BLaER1 (cell line): Measurements from ENCODE around the gene SH3D19.
"Not testable (repeated sequence)": the region's sequence is repeated elsewhere in the genome, so short reads cannot be mapped to it uniquely, and the experiment has no call there.

ENCODE experiments used
- H3K27ac ChIP-seq: shearing (Covaris generic); formaldehyde crosslinking; 2 replicates; pipeline ENCODE4 v1.8.1; 2022
- H3K27me3 ChIP-seq: shearing (Covaris generic); formaldehyde crosslinking; 2 replicates; pipeline ENCODE4 v1.8.1; 2022
- H3K36me3 ChIP-seq: shearing (Covaris generic); formaldehyde crosslinking; 2 replicates; pipeline ENCODE4 v1.8.1; 2022
- H3K4me1 ChIP-seq: shearing (Covaris generic); formaldehyde crosslinking; 2 replicates; pipeline ENCODE4 v1.8.1; 2022
- H3K4me2 ChIP-seq: shearing (Covaris generic); formaldehyde crosslinking; 2 replicates; pipeline ENCODE4 v1.8.1; 2022
- H3K4me3 ChIP-seq: shearing (Covaris generic); formaldehyde crosslinking; 2 replicates; pipeline ENCODE4 v1.8.1; 2022
- H3K9ac ChIP-seq: shearing (Covaris generic); formaldehyde crosslinking; 2 replicates; pipeline ENCODE4 v1.8.1; 2022
- H3K9me3 ChIP-seq: shearing (Covaris generic); formaldehyde crosslinking; 2 replicates; pipeline ENCODE4 v1.8.1; 2022
- H4K20me1 ChIP-seq: shearing (Covaris generic); formaldehyde crosslinking; 2 replicates; pipeline ENCODE4 v1.8.1; 2022
- Cebpa-rat ChIP-seq: shearing (Covaris generic); IDR thresholded peaks from 2 replicates; pipeline ENCODE4 v1.8.1; 2022

Gene SH3D19

DNA sequence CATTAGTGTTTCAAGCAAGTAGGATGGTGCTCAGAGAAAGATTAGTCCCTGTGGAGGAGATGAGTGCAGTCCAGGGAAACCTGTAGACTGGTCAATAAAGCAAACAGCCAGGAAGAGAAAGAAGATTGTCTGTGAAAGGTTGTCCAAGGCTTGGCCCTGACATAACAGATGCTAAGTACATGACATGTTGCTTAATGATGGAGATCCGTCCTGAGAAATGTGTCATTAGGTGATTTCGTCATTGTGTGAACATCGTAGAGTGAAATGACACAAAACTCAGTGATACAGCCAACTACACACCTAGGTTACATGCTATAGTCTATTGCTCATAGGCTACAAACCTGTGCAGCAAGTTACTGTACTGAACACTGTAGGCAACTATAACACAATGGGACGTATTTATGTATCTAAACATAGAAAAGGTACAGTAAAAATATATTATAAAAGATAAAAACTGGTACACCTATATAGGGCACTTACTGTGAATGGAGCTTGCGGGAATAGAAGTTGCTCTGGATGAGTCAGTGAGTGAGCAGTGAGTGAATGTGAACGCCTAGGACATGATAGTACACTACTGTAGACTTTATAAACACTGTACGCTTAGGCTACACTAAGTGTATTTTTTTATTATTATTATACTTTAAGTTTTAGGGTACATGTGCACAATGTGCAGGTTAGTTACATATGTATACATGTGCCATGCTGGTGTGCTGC lies 57.4 kb downstream of the SH3D19 start:
- no peaks in the 10 kb centered on the region for H4K20me1 ChIP-seq
- no peak overlapping the region for H3K4me3 ChIP-seq
- H3K27me3 ChIP-seq: no peaks in the 10 kb centered on the region
- no peak for TF ChIP-seq Cebpa-rat
- no peak overlapping the region for H3K27ac ChIP-seq
- H3K4me1 ChIP-seq: no peaks in the 10 kb centered on the region
- H3K9ac ChIP-seq: no peak overlapping the region
- peaks cover 6% of the 10 kb centered on the region; the same call in 1 of the 2 replicates for H3K9me3 ChIP-seq
- H3K4me2 ChIP-seq: no peak overlapping the region
- no peaks in the 10 kb centered on the region for H3K36me3 ChIP-seq

DNA sequence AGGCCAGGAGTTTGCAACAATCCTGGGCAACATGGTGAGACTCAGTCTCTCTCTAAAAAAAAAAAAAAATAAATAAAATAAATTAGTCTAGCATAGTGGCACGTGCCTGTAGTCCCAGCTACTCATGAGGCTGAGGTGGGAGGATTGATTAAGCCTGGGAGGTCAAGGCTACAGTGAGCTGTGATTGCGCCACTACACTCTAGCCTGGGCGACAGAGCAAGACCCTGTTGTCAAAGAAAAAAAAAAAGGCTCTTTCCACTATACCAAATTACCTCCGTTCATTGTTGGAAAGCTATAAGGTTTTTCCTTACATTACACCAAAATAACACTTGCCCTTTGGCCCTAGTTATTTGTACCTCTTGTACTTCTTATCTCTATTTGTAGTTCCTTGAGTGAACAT lies 58.3 kb downstream of the SH3D19 start:
- Histone ChIP-seq H3K4me3 (no peak overlapping the region), H3K36me3 (no peaks in the 10 kb centered on the region), H4K20me1 (no peaks in the 10 kb centered on the region), H3K9ac (no peak overlapping the region), H3K9me3 (peaks cover 6% of the 10 kb centered on the region; the same call in 1 of the 2 replicates), H3K4me1 (no peaks in the 10 kb centered on the region), H3K27me3 (no peaks in the 10 kb centered on the region), H3K27ac (no peak overlapping the region), H3K4me2 (no peak overlapping the region)
- no peak for TF ChIP-seq Cebpa-rat

DNA sequence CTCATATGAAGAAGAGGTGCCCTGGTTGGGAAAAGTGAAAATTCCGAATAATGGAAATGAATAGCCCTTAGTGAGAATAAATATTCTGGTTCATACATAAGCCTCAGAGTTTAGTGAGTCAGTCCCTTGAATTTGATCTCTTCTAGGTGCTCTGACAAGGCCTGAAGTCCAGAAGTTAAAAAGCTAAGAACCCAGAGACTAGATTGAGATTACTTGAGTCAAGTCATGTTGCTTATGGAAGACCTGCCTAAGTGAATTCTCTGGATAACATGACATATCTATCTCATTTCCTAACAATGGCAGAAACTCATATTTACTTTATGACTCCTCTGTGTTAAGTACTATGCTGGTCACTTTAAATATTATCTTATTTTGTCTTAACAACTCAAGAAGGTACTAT lies 58.9 kb downstream of the SH3D19 start:
- H3K36me3 ChIP-seq: no peaks in the 10 kb centered on the region
- no peak overlapping the region for H3K27ac ChIP-seq

DNA sequence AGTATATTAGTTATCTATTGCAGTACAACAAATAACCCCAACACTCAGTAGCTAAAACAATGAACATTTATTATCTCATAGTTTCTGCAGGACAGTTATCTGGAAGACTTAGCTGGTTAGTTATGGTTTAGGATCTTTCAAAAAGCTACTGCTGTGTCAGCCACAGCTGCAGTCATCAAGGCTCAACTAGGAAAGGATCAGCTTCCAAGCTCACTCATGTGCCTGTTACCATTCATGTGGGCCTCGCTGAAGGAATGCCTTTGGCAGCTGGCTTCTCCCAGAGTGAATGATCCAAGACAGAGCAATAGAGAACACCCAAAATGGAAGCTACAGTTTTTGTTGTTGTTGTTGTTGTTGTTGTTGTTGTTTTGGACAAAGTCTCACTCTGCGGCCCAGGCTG lies 62.0 kb downstream of the SH3D19 start:
- H4K20me1 ChIP-seq: no peaks in the 10 kb centered on the region
- no peaks in the 10 kb centered on the region for H3K36me3 ChIP-seq
- no peak overlapping the region for H3K9ac ChIP-seq
- peaks cover 6% of the 10 kb centered on the region; the same call in 1 of the 2 replicates for H3K9me3 ChIP-seq
- TF ChIP-seq Cebpa-rat: no peak
- no peaks in the 10 kb centered on the region for H3K4me1 ChIP-seq
- no peak overlapping the region for H3K4me2 ChIP-seq
- no peak overlapping the region for H3K27ac ChIP-seq
- no peaks in the 10 kb centered on the region for H3K27me3 ChIP-seq
- H3K4me3 ChIP-seq: no peak overlapping the region

More for the DNA sequence above, 58.9 kb downstream of the SH3D19 start:
- Histone ChIP-seq H3K9me3 (peaks cover 6% of the 10 kb centered on the region; the same call in 1 of the 2 replicates), H3K9ac (no peak overlapping the region), H3K27me3 (no peaks in the 10 kb centered on the region), H4K20me1 (no peaks in the 10 kb centered on the region), H3K4me3 (no peak overlapping the region), H3K4me2 (no peak overlapping the region), H3K4me1 (no peaks in the 10 kb centered on the region)
- no peak for TF ChIP-seq Cebpa-rat

DNA sequence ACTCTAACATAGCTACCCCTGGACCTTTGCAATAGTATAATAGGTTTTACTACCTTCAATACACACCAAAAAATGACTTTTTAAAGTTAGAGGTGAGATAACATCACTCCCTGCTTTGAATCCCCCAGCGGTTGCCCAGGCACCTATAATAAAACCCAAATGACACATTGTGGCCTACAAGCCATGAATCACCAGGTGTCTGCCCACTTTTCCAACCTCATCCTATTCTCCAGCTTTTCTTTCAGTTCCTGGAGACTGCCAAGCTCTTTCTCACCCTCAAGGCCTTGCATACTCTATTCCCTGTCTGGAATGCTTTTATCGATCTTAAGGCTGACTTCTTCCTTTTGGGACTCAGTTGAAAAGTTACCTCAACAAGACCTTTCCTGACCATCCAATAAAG lies 64.9 kb downstream of the SH3D19 start:
- Histone ChIP-seq H3K4me1 (no peaks in the 10 kb centered on the region), H3K27me3 (no peaks in the 10 kb centered on the region), H3K36me3 (no peaks in the 10 kb centered on the region), H3K4me2 (no peak overlapping the region), H3K4me3 (no peak overlapping the region), H3K27ac (no peak overlapping the region), H3K9ac (no peak overlapping the region), H3K9me3 (peaks cover 15% of the 10 kb centered on the region; the same call in 1 of the 2 replicates), H4K20me1 (no peaks in the 10 kb centered on the region)
- TF ChIP-seq Cebpa-rat: no peak

DNA sequence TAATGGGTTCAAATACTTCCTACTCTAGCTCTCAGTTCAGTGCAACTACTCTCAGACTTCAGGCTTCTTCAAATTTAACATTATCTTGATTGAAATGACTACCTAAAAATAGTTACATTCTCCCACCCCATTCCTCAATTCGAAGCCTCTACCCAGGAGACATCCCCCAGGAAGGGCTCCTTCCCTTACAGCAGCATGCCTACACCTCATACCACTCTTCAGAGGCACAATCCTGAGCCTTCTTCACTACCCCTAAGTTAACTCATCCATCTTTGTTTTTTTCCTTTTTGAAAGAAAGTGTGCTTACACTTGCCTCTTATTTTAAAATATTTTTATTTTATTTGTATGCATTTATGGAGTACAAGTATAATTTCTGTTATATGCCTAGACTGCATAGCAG lies 65.7 kb downstream of the SH3D19 start:
- no peak for TF ChIP-seq Cebpa-rat
- H4K20me1 ChIP-seq: no peaks in the 10 kb centered on the region
- H3K27me3 ChIP-seq: no peaks in the 10 kb centered on the region
- H3K4me3 ChIP-seq: no peak overlapping the region
- no peak overlapping the region for H3K9ac ChIP-seq
- no peaks in the 10 kb centered on the region for H3K4me1 ChIP-seq
- H3K4me2 ChIP-seq: no peak overlapping the region
- peaks cover 15% of the 10 kb centered on the region; the same call in 1 of the 2 replicates for H3K9me3 ChIP-seq
- no peak overlapping the region for H3K27ac ChIP-seq
- H3K36me3 ChIP-seq: no peaks in the 10 kb centered on the region

DNA sequence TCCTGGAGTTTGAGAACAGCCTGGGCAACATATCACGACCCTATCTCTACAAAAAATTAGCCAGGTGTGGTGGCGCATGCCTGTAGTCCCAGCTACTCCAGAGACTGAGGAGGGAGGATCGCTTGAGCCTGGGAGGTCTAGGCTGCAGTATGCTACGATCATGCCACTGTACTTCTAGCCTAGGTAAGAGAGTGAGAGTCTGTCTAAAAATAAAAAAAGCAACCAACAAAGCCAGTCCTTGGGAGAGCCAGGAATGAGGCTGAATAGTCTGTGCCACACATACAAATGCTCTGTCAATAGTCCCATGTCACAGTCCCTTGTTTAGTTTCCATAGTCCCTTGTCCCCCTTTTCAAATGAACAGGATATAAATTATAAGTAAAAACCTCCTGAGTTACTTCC lies 67.7 kb downstream of the SH3D19 start:
- no peaks in the 10 kb centered on the region for H4K20me1 ChIP-seq
- 0 out of 2 replicates have a peak, but pooled peaks cover 9% of the 10 kb centered on the region for H3K9me3 ChIP-seq

DNA sequence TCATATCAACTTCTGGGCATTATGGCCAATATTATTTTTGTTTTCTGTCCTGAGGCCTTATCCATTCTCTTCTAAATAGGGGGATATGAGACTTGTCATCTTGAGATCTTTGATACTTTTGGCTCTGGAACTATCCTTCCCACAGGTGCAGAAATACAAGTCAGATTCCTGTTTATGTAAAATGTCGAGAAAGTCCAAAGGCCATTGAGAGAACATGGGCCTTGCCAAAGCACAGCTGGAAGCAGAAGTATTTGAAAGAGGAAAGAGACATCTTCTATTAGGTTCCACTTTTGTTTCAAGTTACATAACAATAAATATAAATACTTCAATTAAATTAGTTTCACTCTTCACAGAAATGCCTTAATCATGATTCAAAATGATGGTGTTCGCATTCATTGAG lies 69.3 kb downstream of the SH3D19 start:
- H3K9me3 ChIP-seq: 0 out of 2 replicates have a peak, but pooled peaks cover 9% of the 10 kb centered on the region
- H3K27me3 ChIP-seq: no peaks in the 10 kb centered on the region
- H3K4me1 ChIP-seq: no peaks in the 10 kb centered on the region
- no peak overlapping the region for H3K4me3 ChIP-seq
- H4K20me1 ChIP-seq: no peaks in the 10 kb centered on the region
- no peak for TF ChIP-seq Cebpa-rat
- H3K9ac ChIP-seq: no peak overlapping the region
- no peak overlapping the region for H3K4me2 ChIP-seq
- no peak overlapping the region for H3K27ac ChIP-seq
- H3K36me3 ChIP-seq: no peaks in the 10 kb centered on the region

More for the DNA sequence above, 67.7 kb downstream of the SH3D19 start:
- H3K27ac ChIP-seq: no peak overlapping the region
- no peaks in the 10 kb centered on the region for H3K4me1 ChIP-seq
- no peak overlapping the region for H3K9ac ChIP-seq
- no peak for TF ChIP-seq Cebpa-rat
- H3K4me2 ChIP-seq: no peak overlapping the region
- no peaks in the 10 kb centered on the region for H3K27me3 ChIP-seq
- no peak overlapping the region for H3K4me3 ChIP-seq
- no peaks in the 10 kb centered on the region for H3K36me3 ChIP-seq

DNA sequence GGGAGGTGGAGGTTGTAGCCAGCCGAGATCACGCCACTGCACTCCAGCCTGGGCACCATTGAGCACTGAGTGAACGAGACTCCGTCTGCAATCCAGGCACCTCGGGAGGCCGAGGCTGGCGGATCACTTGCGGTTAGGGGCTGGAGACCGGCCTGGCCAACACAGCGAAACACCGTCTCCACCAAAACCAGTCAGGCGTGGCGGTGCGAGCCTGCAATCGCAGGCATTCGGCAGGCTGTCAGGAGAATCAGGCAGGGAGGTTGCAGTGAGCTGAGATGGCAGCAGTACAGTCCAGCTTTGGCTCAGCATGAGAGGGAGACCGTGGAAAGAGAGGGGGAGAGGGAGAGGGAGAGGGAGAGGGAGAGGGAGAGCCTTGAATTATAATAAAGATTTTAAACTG lies 69.7 kb downstream of the SH3D19 start:
- not testable (repeated sequence) for H4K20me1 ChIP-seq, H3K4me1 ChIP-seq, H3K4me2 ChIP-seq

DNA sequence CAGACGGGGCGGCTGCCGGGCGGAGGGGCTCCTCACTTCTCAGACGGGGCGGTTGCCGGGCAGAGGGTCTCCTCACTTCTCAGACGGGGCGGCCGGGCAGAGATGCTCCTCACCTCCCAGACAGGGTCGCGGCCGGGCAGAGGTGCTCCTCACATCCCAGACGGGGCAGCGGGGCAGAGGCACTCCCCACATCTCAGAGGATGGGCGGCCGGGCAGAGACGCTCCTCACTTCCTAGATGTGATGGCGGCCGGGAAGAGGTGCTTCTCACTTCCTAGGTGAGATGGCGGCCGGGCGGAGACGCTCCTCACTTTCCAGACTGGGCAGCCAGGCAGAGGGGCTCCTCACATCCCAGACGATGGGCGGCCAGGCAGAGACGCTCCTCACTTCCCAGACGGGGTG lies 70.2 kb downstream of the SH3D19 start:
- H4K20me1 ChIP-seq, H3K36me3 ChIP-seq, H3K4me2 ChIP-seq, H3K4me1 ChIP-seq, H3K9me3 ChIP-seq, H3K4me3 ChIP-seq, H3K27ac ChIP-seq, H3K27me3 ChIP-seq, H3K9ac ChIP-seq: not testable (repeated sequence)

More for the DNA sequence above, 69.7 kb downstream of the SH3D19 start:
- not testable (repeated sequence) for H3K36me3 ChIP-seq, H3K9me3 ChIP-seq, H3K9ac ChIP-seq, H3K4me3 ChIP-seq, H3K27me3 ChIP-seq, H3K27ac ChIP-seq
